GM18873 (cell line): ENCODE results near the gene RIN3.
A peak's percentile ranks its signal among the peaks of the same experiment; 100 is the strongest.
"Not testable (repeated sequence)": the region's sequence is repeated elsewhere in the genome, so short reads cannot be mapped to it uniquely, and the experiment has no call there.

Experiments
- ATAC-seq: cut with Tn5 transposase; IDR thresholded peaks from one replicate; pipeline ENCODE4 v1.9.1; 2021; ENCODE audit warnings: mild to moderate bottlenecking, moderate library complexity, moderate number of reproducible peaks; ENCODE audit not compliant: unreplicated experiment, low FRiP score

The RIN3 gene

DNA sequence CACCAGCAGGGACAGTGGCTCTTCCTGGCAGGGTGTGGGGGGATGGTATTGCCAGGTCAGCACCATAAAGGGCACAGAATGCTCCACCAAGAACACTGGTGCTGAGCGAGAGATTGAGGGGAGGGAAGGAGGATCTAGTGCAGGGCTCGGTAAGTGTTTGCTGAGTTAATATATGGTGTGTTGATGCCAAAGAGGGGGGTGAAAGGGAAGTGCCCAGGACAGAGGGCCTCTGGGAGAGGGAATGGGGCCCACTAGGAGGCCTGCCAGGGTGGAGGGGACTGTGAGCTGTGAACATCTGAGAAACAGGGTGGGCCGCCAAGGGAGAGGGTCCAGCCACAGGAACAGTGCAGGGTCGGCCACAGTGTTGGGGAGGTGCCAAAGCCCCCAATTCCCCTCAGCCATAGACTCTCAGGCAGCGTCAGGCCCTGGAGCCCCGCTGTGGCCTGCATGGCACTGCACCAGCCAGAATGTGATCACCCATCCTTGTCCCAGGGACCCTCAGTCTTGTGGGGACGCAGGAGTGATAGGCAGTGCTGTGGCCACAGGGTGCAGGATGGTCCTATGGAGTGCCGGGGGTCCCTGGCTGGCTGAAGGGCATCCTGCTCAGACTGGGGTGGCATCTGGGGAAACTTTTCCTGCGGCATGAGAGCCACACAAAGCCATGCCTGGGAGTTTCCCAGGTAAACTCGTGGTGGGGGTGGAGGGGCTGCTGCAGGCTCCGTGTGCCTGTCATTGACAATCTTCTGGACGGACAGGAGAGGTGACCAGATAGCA, 11.9 kb downstream of the RIN3 start:
- ATAC-seq: no peak

DNA sequence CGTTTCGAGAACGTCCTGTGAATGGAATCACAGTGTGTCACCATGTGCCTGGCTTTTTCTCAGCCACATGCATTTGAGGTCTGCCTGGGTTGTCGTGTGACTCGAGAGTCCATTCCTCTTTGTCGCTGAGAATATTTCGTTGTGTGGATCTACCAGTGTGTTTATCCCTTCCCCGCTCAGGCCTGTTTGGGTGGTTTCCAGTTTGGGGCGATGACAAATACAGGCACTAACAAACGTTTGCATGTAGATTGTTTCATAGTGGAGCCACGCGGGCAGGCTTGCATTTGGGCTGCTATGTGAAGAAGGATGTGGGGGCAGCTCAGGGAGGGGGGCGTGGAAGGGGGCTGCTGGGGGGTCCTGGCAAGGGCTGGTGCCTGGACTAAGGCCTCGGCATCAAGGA, 14.1 kb downstream of the RIN3 start:
- no peak for ATAC-seq

DNA sequence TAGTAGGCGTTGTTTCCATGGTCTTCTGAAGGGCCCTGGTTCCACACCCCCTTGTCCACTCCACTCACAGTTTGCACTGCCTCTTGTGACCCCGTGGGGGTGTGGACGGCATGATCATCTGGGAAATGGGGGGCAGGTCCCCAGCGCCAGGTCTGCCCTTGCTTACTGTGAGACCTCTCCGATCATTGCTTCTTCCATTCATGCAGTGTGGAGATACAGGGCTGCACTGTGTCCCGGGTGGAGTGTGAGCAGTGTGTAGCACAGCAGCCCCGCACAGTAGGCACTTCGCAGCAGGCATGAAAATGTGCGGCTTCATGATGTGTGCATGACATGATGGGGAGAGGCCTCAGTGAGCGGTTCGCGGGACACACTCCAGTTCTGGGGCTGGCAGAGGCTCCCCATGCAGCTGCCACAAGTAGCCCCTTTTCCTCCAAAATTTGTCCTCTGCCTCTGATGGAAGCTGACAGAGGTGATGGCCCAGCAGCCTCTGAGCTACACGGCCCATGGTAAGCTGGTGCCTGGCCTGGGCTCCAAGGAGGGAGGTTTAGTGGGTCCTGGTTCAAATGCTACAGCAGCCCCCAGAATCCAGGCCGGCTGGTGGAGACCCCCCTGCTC, 15.0 kb downstream of the RIN3 start:
- ATAC-seq: no peak

GRCh38 chr14:92529903-92530302, 16.3 kb downstream of the RIN3 start:
- no peak for ATAC-seq

DNA sequence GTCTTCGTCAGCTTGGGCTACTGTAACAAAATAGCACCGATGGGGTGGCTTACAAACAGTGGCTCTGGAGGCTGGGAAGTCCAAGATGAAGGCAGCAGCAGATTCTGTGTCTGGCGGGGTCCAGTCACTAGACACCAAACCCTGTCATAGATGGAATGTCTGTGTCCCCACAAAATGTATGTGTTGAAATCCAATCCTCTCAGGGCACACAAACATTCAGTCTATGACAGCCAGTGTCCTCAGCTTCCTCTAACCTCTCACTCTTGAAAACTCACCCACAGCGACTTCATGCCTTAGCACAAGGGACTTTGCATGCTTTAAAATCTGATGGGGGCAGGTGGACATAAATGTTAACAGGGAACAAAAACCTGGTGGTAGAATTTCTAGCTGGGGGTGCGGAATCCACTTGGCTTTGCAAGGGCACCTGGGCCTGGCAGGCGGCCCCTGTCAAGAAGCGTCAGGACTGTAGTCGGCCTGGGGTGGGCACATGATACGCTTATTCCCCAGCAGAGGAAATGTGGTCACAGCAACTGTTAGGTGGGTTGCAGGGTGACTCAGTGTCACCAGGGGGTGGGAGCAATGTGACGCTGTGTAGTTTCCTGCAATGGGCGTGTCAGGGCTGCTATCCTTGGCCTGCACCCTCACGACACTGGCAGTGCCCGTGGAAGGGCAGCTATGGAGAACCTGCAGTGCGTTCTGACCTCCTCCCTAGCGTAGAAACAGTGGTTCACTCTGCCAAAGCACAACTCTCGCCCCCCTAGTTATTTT, 17.7 kb downstream of the RIN3 start:
- ATAC-seq: no peak

GRCh38 chr14:92532490-92533163, 19.0 kb downstream of the RIN3 start:
- no peak for ATAC-seq

GRCh38 chr14:92534932-92535643, 21.5 kb downstream of the RIN3 start:
- ATAC-seq: no peak

DNA sequence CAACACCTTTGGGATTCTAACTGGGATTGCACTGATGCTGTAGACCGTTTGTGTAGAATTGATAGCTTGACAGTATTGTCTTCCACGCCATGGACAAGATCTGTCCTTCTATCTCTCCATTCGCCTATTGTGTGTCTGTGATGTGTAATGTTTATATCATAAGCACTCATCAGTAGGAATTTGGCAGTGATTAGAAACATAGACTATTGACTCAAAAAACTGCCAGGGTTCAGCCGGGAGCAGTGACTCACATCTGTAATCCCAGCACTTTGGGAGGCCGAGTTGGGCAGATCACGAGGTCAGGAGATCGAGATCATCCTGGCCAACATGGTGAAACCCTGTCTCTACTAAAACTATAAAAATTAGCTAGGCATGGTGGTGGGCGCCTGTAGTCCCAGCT, 22.6 kb downstream of the RIN3 start:
- not testable (repeated sequence) for ATAC-seq

- ATAC-seq: peak; percentile 64
Measured at GRCh38 chr14:92538412-92538985, 24.9 kb downstream of the RIN3 start.

DNA sequence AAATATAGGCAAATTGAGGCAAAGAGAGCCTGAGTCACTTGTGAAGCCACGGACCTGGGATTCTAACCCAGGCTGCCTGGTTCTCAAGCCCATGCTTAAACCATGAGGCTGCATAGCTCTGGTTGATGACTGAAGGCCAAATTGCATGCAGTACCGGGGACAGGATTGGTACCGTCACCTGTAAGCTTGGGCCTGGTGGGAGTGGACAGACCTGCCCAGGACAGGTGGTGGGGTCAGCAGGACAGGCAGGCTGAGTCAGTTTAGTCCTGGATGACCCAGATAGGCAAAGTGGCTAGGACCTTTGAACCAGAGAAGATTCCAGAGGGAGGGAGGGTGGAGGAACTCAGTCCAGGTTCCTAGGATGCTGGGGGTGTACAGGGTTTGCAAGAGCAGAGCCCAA, 25.8 kb downstream of the RIN3 start:
- ATAC-seq: no peak

GRCh38 chr14:92539875-92540274, 26.3 kb downstream of the RIN3 start:
- ATAC-seq: no peak

DNA sequence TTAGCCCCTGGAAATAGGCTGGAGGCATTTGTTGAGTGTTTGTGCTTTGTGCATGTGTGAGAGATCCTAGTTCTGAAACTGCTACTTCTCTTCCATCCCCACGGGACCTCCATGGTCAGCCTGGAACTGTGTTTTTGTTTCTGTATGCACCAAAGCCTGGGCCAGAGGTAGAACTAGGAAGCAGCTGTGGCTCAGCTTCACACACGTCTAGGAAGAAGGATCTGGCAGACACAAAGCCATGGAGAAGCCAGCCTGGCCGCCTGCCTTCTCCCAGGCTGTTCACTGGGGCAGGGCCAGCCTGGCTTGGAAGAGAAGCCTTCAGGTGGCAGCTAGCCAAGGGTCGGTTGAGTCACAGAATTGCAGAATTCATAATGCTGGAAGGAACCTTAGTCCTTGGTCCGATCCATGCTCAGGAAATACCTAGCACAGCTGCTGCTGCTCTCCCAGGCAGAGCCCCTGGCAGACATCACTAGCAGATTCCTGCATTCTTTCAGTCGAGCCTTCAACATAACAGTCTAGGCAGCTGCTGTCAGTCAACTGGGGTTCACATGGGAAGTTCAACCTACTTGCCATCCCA, 27.0 kb downstream of the RIN3 start:
- no peak for ATAC-seq

- ATAC-seq: no peak
Measured at GRCh38 chr14:92542766-92543554, 29.4 kb downstream of the RIN3 start.

DNA sequence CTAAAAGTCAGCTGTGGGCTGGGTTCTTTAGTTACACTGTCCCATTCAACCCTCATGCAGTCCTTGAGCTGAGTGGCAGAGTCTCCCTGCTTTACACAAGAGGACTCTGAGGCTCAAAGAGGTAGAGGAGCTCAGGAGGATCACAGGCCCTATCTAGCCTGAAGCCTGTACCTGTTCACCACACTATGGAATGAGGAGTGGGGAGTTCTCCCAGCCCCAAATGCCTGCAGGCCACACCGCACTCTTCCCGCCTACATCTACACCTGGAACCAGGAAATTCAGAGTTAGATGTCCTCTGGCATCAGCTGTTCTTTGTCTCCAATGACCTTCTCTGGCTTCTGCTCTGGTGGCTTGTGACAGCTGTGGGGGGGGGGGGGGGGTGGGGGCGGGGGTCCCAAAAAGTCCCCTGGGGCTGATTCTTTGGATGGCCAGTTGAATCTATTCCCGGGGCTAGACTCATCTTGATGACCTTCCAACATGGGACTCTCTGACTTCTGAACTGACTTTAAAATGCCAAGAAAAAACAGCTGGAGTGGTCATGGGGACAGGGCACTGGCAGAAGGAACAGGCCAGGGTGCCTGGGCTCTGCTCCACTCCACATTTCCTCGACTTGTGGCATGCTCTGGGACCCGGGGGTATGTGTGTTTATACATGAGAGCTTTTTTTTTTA, 30.6 kb downstream of the RIN3 start:
- no peak for ATAC-seq

DNA sequence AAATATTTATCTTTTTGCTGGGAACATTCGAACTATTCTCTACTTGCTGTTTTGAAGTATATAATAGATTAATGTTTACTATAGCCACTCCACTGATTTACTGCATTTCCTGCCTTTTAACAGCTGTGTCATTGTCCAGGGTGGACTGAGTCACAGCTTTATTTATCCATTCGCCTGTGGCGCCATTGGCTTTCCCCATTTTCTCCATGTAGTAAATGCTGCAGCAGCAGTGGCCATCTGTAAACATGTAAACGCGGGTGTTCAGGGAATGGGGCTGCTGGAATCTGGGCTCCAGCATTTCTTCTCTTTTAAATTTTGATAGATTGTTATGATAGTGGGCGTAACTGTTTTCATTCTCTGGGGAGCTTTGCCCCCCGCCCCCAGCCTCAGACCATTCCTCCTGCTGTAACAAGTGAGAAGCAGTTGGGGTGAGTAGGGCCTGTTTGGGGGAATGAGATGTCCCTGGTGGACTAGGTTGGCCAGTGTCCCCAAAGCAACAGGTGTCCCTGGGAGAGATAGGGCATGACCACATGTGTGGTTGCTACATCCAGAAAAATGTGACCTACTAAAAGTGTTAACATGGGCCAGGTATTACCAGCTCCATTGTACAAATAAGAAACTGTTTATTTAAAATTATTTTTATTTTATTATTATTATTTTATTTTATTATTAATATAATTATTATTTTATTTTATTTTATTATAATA, 32.9 kb downstream of the RIN3 start:
- ATAC-seq: no peak

DNA sequence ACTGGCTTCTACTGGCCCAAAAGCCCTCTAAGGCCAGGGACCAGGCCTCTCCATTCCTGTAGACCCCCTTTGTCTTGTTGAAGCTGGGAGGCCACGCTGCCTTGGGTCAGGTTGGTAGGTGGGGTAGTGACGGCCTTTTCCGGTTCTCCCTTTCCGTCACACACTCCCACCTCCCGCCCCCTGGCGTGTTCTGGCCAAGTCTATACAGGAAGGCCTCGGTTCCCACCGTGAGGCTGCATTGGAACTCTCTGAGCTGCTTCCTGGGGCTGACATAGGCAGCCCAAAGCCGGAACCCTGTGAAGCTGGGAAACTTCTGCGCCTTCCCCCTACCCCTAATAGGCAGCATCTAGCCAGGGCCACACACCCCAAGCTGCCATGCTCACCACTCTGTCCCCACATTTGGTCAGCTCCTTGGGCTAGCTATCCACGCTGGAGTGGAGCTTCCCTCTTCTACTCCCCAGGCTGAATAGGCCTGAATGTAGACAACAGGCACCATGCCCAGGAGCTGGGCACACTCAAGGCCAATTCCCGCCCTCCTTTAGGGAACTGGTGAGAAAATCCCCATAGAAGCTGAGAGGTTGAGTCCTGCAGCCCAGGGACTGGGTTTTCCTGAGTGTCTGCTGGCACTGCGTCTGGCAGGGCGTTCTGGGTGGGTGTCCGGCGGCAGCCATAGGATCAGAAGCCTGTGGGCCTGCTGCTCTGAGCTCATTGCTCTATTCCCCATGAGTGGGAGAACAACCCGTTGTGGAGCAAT, 35.7 kb downstream of the RIN3 start:
- ATAC-seq: no peak

- ATAC-seq: no peak
Measured at GRCh38 chr14:92549859-92550230, 36.3 kb downstream of the RIN3 start.
